Stomach (tissue), 9 donors: ENCODE results near the gene PRKCA. TPM values are rescaled to one million over a fixed set of nuclear protein-coding genes. Genes with fewer than 3 reads are reported as not detected.

Experiments
- DNase-seq, 2 donors: peaks; one replicate each; pipeline versions ENCODE4 v3.0.0 to v3.0.0-alpha.2; 2013 to 2019
- H3K27ac ChIP-seq, 5 donors: fragments of 200-600 bp in 4 of 5; sonication (generic) in 4 of 5; one replicate each; pipeline ENCODE4 v1.5.1; 2013 to 2019; ENCODE audit warnings: mild to moderate bottlenecking in 1 of 5, moderate library complexity in 1 of 5
- H3K27me3 ChIP-seq, 3 donors: fragments of 200-600 bp; sonication (generic); one replicate each; pipeline ENCODE4 v1.5.1; 2017 to 2019; ENCODE audit warnings: mixed run types in 1 of 3
- H3K36me3 ChIP-seq, 4 donors: fragments of 200-600 bp; sonication (generic); 1 replicate in 3 of 4; 2 replicates in 1 of 4; pipeline ENCODE4 v1.5.1; 2016 to 2019
- H3K4me1 ChIP-seq, 4 donors: fragments of 200-600 bp; sonication (generic); one replicate each; pipeline ENCODE4 v1.5.1; 2016 to 2019
- H3K4me3 ChIP-seq, 4 donors: fragments of 200-600 bp; sonication (generic) in 3 of 4; one replicate each; pipeline ENCODE4 v1.5.1; 2016 to 2019; ENCODE audit warnings: mild to moderate bottlenecking in 1 of 4
- H3K9me3 ChIP-seq, 4 donors: fragments of 200-600 bp; sonication (generic); one replicate each; pipeline ENCODE4 v1.5.1; 2016 to 2019
- EP300 ChIP-seq: sonication (generic); formaldehyde crosslinking; IDR thresholded peaks from one replicate; pipeline ENCODE4 v1.6.1; 2017; ENCODE audit warnings: antibody characterized with exemption
- POLR2A ChIP-seq, 4 donors: fragments of 450-650 bp; IDR thresholded peaks; one replicate each; pipeline ENCODE4 v1.6.1; 2016; ENCODE audit warnings: antibody characterized with exemption in 4 of 4, control low read depth in 2 of 4, mild to moderate bottlenecking in 1 of 4, moderate library complexity in 1 of 4
- POLR2AphosphoS5 ChIP-seq, 3 donors: sonication (generic); formaldehyde crosslinking; IDR thresholded peaks; one replicate each; pipeline ENCODE4 v1.6.1; 2016; ENCODE audit warnings: antibody characterized with exemption in 3 of 3
- WGBS, 5 donors: extraction: QIAGEN DNeasy Blood & Tissue Kit in 3 of 5; methylation state at CpG; one replicate each; pipeline versions ENCODE4 v1.1.5 to v1.1.7; 2013 to 2018; 5-methylcytosine and 5-hydroxymethylcytosine counted together
- intact Hi-C: fragments of 100-400 bp; cut with DNase I; formaldehyde crosslinking; loops from one replicate; pipeline ENCODE4 v1.15.1; 2023; ENCODE audit warnings: low total_unique reads
- polyA plus RNA-seq, 3 donors: library from polyadenylated mRNA; stranded (reverse); fragments of 200-250 nt; gene quantifications; one replicate each; pipeline ENCODE4 v1.2.3, GENCODE V29; 2013
- total RNA-seq, 5 donors: library from RNA; depleted of rRNA; stranded (reverse); fragments of >200 nt; gene quantifications; one replicate each; pipeline versions ENCODE4 v1.1.0 to v1.2.3, GENCODE V29; 2014 to 2016
- TF ChIP-seq, protein P1 (sequence below), 7 experiments: fragments of 450-650 bp in 4 of 7; fragments of 200-600 bp in 3 of 7; sonication (generic) in 3 of 7; IDR thresholded peaks; one replicate each; pipeline ENCODE4 v1.5.1; 2016 to 2019; ENCODE audit warnings: antibody characterized with exemption in 7 of 7, control low read depth in 2 of 7, mild to moderate bottlenecking in 1 of 7
- donor health status: healthy with polysubstance abuse.
- donor health status: Bipolar disorder and iron deficiency.
- donor health status: healthy.

The PRKCA gene
- total and polyA plus RNA-seq, 8 donors: 2.1 to 41.1 (median 12.2) TPM

DNA sequence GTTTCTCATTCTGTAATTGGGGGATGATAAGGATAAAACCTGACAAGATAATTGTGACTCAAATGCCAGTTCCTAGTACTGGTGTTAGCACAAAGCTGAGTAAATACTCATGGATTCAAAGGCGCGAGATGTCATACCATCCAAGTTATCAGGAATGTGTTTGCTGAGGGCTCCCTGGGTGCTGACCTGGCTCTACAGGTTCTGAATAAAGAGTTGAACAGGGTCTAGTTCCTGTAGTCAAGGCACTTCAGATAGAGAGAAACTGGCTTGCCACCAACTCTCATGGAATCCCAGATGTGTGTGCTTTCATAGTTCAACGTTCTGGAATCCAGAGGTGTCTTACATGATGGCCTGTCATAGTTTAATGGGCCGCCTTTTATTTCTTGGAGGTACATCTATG lies 141.6 kb downstream of the PRKCA start:
- Histone ChIP-seq H3K4me1 (peaks cover 7 to 48% (median 22%) of the 10 kb centered on the region in 4 donors), H3K27ac (peak overlapping the region in 1 of 5 donors; percentile 17), H3K36me3 (no peaks in the 10 kb centered on the region), H3K9me3 (no peaks in the 10 kb centered on the region), H3K4me3 (no peak overlapping the region), H3K27me3 (no peaks in the 10 kb centered on the region)
- 65 to 87% (median 79%) methylated on average over 4 of the region's 4 CpGs for WGBS, 5 donors
- DNase-seq: no peak
- TF ChIP-seq EP300: no peak
- no peak for TF ChIP-seq POLR2A (IDR thresholded peaks at IDR 0.05)
- intact Hi-C loops: no loop called here

DNA sequence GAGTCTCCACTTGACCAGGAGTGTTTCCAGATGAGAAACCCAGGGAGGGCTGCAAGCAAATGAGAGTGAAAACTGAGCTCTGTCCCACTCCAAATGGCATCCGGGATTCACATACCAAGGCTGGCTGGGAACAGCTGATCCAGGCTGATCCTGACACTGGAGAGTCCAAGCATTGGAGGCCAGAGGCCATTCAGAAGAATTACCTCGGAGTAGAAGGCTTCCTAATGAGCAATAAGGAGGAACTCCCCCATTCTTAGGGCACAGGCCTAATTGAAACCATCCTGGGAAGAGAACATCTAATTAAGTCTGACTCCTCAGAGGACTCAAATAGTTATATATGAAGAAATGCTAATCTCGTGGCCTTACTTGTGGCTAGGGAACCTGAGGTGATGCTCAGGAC lies 142.8 kb downstream of the PRKCA start:
- TF ChIP-seq POLR2AphosphoS5 (IDR thresholded peaks at IDR 0.05) (no peak), POLR2A (IDR thresholded peaks at IDR 0.05) (no peak), EP300 (no peak)
- TF ChIP-seq, protein P1, sequence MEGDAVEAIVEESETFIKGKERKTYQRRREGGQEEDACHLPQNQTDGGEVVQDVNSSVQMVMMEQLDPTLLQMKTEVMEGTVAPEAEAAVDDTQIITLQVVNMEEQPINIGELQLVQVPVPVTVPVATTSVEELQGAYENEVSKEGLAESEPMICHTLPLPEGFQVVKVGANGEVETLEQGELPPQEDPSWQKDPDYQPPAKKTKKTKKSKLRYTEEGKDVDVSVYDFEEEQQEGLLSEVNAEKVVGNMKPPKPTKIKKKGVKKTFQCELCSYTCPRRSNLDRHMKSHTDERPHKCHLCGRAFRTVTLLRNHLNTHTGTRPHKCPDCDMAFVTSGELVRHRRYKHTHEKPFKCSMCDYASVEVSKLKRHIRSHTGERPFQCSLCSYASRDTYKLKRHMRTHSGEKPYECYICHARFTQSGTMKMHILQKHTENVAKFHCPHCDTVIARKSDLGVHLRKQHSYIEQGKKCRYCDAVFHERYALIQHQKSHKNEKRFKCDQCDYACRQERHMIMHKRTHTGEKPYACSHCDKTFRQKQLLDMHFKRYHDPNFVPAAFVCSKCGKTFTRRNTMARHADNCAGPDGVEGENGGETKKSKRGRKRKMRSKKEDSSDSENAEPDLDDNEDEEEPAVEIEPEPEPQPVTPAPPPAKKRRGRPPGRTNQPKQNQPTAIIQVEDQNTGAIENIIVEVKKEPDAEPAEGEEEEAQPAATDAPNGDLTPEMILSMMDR (IDR thresholded peaks at IDR 0.05): no peak
- Histone ChIP-seq H3K4me3 (no peak overlapping the region), H3K9me3 (no peaks in the 10 kb centered on the region), H3K36me3 (no peaks in the 10 kb centered on the region), H3K27me3 (no peaks in the 10 kb centered on the region), H3K4me1 (peaks cover 7 to 54% (median 24%) of the 10 kb centered on the region in 4 donors), H3K27ac (no peak overlapping the region)
- 79 to 94% (median 86%) methylated on average over 2 to 3 of the region's 3 CpGs for WGBS, 5 donors
- DNase-seq: no peak
- intact Hi-C loops: no loop called here

GRCh38 chr17:66446419-66446818 lies 144.0 kb downstream of the PRKCA start:
- WGBS, 5 donors: 91 to 100% (median 92%) methylated on average over 2 of the region's 2 CpGs
- no peaks in the 10 kb centered on the region for H3K9me3 ChIP-seq
- intact Hi-C loops: no loop called here
- H3K27me3 ChIP-seq: no peaks in the 10 kb centered on the region
- H3K4me1 ChIP-seq: peaks cover 7 to 50% (median 25%) of the 10 kb centered on the region in 4 donors
- no peak for DNase-seq
- no peak for TF ChIP-seq POLR2AphosphoS5 (IDR thresholded peaks at IDR 0.05)
- no peak for TF ChIP-seq EP300
- TF ChIP-seq POLR2A (IDR thresholded peaks at IDR 0.05): no peak
- TF ChIP-seq, protein P1 (IDR thresholded peaks at IDR 0.05): no peak
- H3K27ac ChIP-seq: no peak overlapping the region
- no peak overlapping the region for H3K4me3 ChIP-seq
- no peaks in the 10 kb centered on the region for H3K36me3 ChIP-seq

- no peaks in the 10 kb centered on the region for H3K36me3 ChIP-seq
- no peaks in the 10 kb centered on the region for H3K9me3 ChIP-seq
- no peak for TF ChIP-seq POLR2A (IDR thresholded peaks at IDR 0.05)
- TF ChIP-seq EP300: no peak
- TF ChIP-seq, protein P1 (IDR thresholded peaks at IDR 0.05): no peak
- TF ChIP-seq POLR2AphosphoS5 (IDR thresholded peaks at IDR 0.05): no peak
- intact Hi-C loops: no loop called here
- H3K4me1 ChIP-seq: peaks cover 7 to 54% (median 31%) of the 10 kb centered on the region in 4 donors
- 92 to 96% (median 95%) methylated on average over 8 of the region's 8 CpGs for WGBS, 5 donors
- no peaks in the 10 kb centered on the region for H3K27me3 ChIP-seq
- H3K4me3 ChIP-seq: no peak overlapping the region
- no peak for DNase-seq
- H3K27ac ChIP-seq: peak overlapping the region in 1 of 5 donors; percentile 47
Observed at GRCh38 chr17:66447159-66447558, 144.7 kb downstream of the PRKCA start.

DNA sequence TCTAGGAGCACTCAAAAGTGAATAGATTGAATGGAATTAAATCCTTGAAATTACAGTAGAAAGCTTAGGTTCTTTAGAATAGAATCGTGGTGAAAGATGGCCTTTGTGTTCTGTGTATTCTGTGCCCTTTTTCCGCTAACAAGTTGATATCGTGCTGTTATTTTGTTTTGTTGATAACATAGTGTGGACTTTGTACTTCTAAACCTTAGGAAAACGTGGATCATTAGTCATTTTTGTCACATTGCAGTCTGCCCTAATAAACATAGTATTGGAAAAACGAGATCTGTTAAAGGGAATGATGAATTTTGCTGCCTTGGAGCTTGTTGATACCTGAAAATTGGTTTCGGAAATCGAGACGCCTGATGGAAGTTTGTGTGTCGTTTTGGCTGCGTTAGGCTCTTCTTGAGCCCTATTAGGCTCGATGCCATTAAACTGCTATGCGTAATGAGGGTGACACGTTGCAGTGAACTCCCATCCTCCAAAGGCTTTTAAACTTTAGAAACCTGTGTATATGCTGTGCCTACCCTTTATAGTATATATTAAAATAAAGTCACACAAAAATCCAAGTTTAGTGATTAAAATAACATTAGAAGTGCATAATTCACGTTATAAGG lies 145.7 kb downstream of the PRKCA start:
- no peak overlapping the region for H3K4me3 ChIP-seq
- H3K27me3 ChIP-seq: no peaks in the 10 kb centered on the region
- peaks cover 7 to 50% (median 27%) of the 10 kb centered on the region in 4 donors for H3K4me1 ChIP-seq
- peak in 1 of 2 donors; percentile 43 for DNase-seq
- TF ChIP-seq, protein P1 (IDR thresholded peaks at IDR 0.05): no peak
- no peak for TF ChIP-seq POLR2A (IDR thresholded peaks at IDR 0.05)
- TF ChIP-seq POLR2AphosphoS5 (IDR thresholded peaks at IDR 0.05): peak in 1 of 3 donors; percentile 4
- TF ChIP-seq EP300: no peak
- no peaks in the 10 kb centered on the region for H3K36me3 ChIP-seq
- H3K27ac ChIP-seq: peak overlapping the region in 4 of 5 donors; percentile 18 to 47 (median 28)
- intact Hi-C loops: no loop called here
- WGBS, 5 donors: 27 to 51% (median 38%) methylated on average over 14 of the region's 14 CpGs
- no peaks in the 10 kb centered on the region for H3K9me3 ChIP-seq
